ENCODE measurements around the gene ECM1.

Gene ECM1

GRCh38 chr1:150560011-150560438 lies 52.1 kb downstream of the ECM1 start:
- H3K9me2 ChIP-seq (replicated peaks; ENCODE audit: insufficient read depth, low read length): no peaks in the 10 kb centered on the region
- H3K27me3 ChIP-seq (replicated peaks; ENCODE audit: insufficient read depth, low read length): no peaks in the 10 kb centered on the region
- H3F3A ChIP-seq (ENCODE audit: insufficient read depth, low read length): peaks cover 51% of the 10 kb centered on the region
- no peaks in the 10 kb centered on the region for H3K36me3 ChIP-seq (replicated peaks; ENCODE audit: insufficient read depth, low read length)
- H2AFZ ChIP-seq (ENCODE audit: low read length): peak overlapping the region; percentile 63
- peak overlapping the region; percentile 73 for H3K4me3 ChIP-seq (ENCODE audit: low read length)
- H3K27ac ChIP-seq (ENCODE audit: low read length): peak overlapping the region; percentile 95
- H3K4me2 ChIP-seq (ENCODE audit: low read depth, low read length): peak overlapping the region; percentile 95
- TF ChIP-seq, protein P1, sequence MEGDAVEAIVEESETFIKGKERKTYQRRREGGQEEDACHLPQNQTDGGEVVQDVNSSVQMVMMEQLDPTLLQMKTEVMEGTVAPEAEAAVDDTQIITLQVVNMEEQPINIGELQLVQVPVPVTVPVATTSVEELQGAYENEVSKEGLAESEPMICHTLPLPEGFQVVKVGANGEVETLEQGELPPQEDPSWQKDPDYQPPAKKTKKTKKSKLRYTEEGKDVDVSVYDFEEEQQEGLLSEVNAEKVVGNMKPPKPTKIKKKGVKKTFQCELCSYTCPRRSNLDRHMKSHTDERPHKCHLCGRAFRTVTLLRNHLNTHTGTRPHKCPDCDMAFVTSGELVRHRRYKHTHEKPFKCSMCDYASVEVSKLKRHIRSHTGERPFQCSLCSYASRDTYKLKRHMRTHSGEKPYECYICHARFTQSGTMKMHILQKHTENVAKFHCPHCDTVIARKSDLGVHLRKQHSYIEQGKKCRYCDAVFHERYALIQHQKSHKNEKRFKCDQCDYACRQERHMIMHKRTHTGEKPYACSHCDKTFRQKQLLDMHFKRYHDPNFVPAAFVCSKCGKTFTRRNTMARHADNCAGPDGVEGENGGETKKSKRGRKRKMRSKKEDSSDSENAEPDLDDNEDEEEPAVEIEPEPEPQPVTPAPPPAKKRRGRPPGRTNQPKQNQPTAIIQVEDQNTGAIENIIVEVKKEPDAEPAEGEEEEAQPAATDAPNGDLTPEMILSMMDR (IDR thresholded peaks at IDR 0.05; ENCODE audit: low read length): peak; percentile 100
- no peak for TF ChIP-seq EZH2phosphoT487 (IDR thresholded peaks at IDR 0.05; ENCODE audit: low read length)
- H3K9me3 ChIP-seq (replicated peaks; ENCODE audit: insufficient read depth, low read length): no peaks in the 10 kb centered on the region
- peak overlapping the region; percentile 84 for H3K9ac ChIP-seq (ENCODE audit: low read length)
- peak; percentile 88 for DNase-seq
- H4K20me1 ChIP-seq (ENCODE audit: insufficient read depth, low read length): no peaks in the 10 kb centered on the region
- H3K4me1 ChIP-seq (ENCODE audit: low read length): peaks cover 40% of the 10 kb centered on the region
- H3K79me2 ChIP-seq (ENCODE audit: low read length): 0 out of 2 replicates have a peak, but pooled peaks cover 4% of the 10 kb centered on the region

GRCh38 chr1:150560576-150561253 lies 52.8 kb downstream of the ECM1 start:
- peak overlapping the region; percentile 84 for H3K9ac ChIP-seq (ENCODE audit: low read length)
- no peaks in the 10 kb centered on the region for H3K36me3 ChIP-seq (replicated peaks; ENCODE audit: insufficient read depth, low read length)
- H3K4me3 ChIP-seq (ENCODE audit: low read length): peak overlapping the region; percentile 73
- H2AFZ ChIP-seq (ENCODE audit: low read length): peak overlapping the region; percentile 63
- H4K20me1 ChIP-seq (ENCODE audit: insufficient read depth, low read length): no peaks in the 10 kb centered on the region
- H3K79me2 ChIP-seq (ENCODE audit: low read length): peaks cover 6% of the 10 kb centered on the region
- peak overlapping the region; percentile 95 for H3K4me2 ChIP-seq (ENCODE audit: low read depth, low read length)
- no peaks in the 10 kb centered on the region for H3K9me2 ChIP-seq (replicated peaks; ENCODE audit: insufficient read depth, low read length)
- H3K27ac ChIP-seq (ENCODE audit: low read length): peak overlapping the region; percentile 95
- H3K9me3 ChIP-seq (replicated peaks; ENCODE audit: insufficient read depth, low read length): no peaks in the 10 kb centered on the region
- TF ChIP-seq, protein P1 (IDR thresholded peaks at IDR 0.05; ENCODE audit: low read length): peak; percentile 98
- TF ChIP-seq EZH2phosphoT487 (IDR thresholded peaks at IDR 0.05; ENCODE audit: low read length) (no peak), EZH2 (optimal IDR thresholded peaks at IDR 0.05; ENCODE audit: low read depth, low read length) (no peak)
- peaks cover 58% of the 10 kb centered on the region for H3F3A ChIP-seq (ENCODE audit: insufficient read depth, low read length)
- DNase-seq: peak; percentile 97
- H3K27me3 ChIP-seq (replicated peaks; ENCODE audit: insufficient read depth, low read length): no peaks in the 10 kb centered on the region
- H3K4me1 ChIP-seq (ENCODE audit: low read length): peaks cover 46% of the 10 kb centered on the region

DNA sequence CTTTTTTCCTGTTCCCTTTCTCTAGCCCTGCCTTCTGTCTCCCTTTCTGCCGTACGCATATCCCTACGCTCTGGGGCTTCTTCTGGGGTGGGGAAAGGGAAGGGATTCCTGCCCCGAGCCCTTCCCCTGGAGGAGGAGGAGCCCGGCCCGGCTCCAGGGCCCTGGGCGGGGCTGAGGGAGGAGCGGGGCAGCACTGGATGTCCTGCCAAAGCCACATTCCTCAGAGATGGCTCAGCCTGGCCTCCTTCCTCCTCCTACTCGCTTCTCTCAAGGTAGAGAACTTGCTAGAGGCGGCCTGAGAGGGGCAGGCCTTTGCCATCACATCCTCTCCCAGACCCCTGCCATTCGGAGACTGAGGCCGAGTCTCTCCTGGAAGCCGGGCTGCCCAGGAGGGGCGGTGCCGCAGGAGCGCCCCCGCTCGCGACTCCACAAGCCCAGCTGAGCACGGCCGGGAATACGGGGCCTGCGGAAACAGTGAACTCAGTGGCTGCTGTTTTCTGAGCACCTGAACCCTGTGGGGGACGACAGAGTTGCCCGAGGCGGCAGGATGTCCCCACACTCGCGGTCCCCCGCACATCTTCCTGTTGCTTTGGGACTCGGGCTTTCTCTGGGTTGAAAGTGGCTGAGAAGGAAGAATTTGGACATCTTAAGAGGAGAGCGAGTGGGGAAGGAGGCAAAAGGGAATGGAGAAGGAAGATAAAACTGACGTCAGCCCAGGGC lies 53.5 kb downstream of the ECM1 start:
- Histone ChIP-seq H3F3A (ENCODE audit: insufficient read depth, low read length) (peaks cover 63% of the 10 kb centered on the region), H3K4me1 (ENCODE audit: low read length) (peaks cover 53% of the 10 kb centered on the region), H3K27ac (ENCODE audit: low read length) (peak overlapping the region; percentile 95), H2AFZ (ENCODE audit: low read length) (peak overlapping the region; percentile 49), H3K27me3 (replicated peaks; ENCODE audit: insufficient read depth, low read length) (no peaks in the 10 kb centered on the region), H3K36me3 (replicated peaks; ENCODE audit: insufficient read depth, low read length) (no peaks in the 10 kb centered on the region), H4K20me1 (ENCODE audit: insufficient read depth, low read length) (no peaks in the 10 kb centered on the region), H3K9me2 (replicated peaks; ENCODE audit: insufficient read depth, low read length) (no peaks in the 10 kb centered on the region), H3K79me2 (ENCODE audit: low read length) (peaks cover 13% of the 10 kb centered on the region), H3K9ac (ENCODE audit: low read length) (peak overlapping the region; percentile 84), H3K4me2 (ENCODE audit: low read depth, low read length) (peak overlapping the region; percentile 95), H3K4me3 (ENCODE audit: low read length) (peak overlapping the region; percentile 73), H3K9me3 (replicated peaks; ENCODE audit: insufficient read depth, low read length) (no peaks in the 10 kb centered on the region)
- TF ChIP-seq EZH2 (optimal IDR thresholded peaks at IDR 0.05; ENCODE audit: low read depth, low read length): no peak
- no peak for TF ChIP-seq EZH2phosphoT487 (IDR thresholded peaks at IDR 0.05; ENCODE audit: low read length)
- TF ChIP-seq, protein P1 (IDR thresholded peaks at IDR 0.05; ENCODE audit: low read length): no peak
- peak; percentile 77 for DNase-seq

Measured in MM.1S (cell line).